ENCODE results near the gene FANCI.

- TF ChIP-seq CTCF (conservative IDR thresholded peaks at IDR 0.05; ENCODE audit: low read depth, low read length) (peak; percentile 95), EZH2 (IDR thresholded peaks at IDR 0.05; ENCODE audit: low read length, unreplicated experiment) (no peak)
These were observed 36.9 kb upstream of the FANCI start for GRCh38 chr15:89206908-89207331.

Data from PC-3 (cell line).